HFFc6 (cell line): ENCODE results near the gene POU3F3. TPM values are rescaled to one million over a fixed set of nuclear protein-coding genes. Genes with fewer than 3 reads are reported as not detected.

Experiments used
- DNase-seq: peaks from one replicate; pipeline ENCODE4 v3.0.0-alpha.2; 2018
- H3K27ac Mint-ChIP-seq: 2 replicates; pipeline ENCODE4 v1.8.0; 2020; ENCODE audit warnings: mild to moderate bottlenecking, mixed read lengths
- H3K27me3 Mint-ChIP-seq: 2 replicates; pipeline ENCODE4 v1.8.0; 2021; ENCODE audit warnings: mild to moderate bottlenecking, moderate library complexity, mixed read lengths; ENCODE audit not compliant: insufficient read depth
- H3K36me3 Mint-ChIP-seq: 2 replicates; pipeline ENCODE4 v1.8.0; 2021; ENCODE audit warnings: low read depth, mixed read lengths
- H3K4me1 Mint-ChIP-seq: 2 replicates; pipeline ENCODE4 v1.8.0; 2020; ENCODE audit warnings: low read depth, mixed read lengths
- H3K4me3 Mint-ChIP-seq: 2 replicates; pipeline ENCODE4 v1.8.0; 2020; ENCODE audit warnings: mild to moderate bottlenecking, moderate library complexity, mixed read lengths
- H3K9me3 Mint-ChIP-seq: 2 replicates; pipeline ENCODE4 v1.8.0; 2020; ENCODE audit warnings: mild to moderate bottlenecking, mixed read lengths
- total RNA-seq, 6 experiments: library from RNA; stranded (reverse); fragmentation: NEBNext Ultra II Directional; extraction: Animal tissue kit (Norgen Biotek cat#: 25700); gene quantifications; 2 replicates in 1 of 6; 3 replicates in 5 of 6; pipeline ENCODE4 v1.2.3, GENCODE V29; 2021
- TF ChIP-seq, protein P1 (sequence below): fragments of 200-600 bp; sonication (generic); IDR thresholded peaks from 2 replicates; pipeline ENCODE4 v1.5.0; 2021; ENCODE audit warnings: antibody characterized with exemption, mild to moderate bottlenecking

The POU3F3 gene
- total RNA-seq, 6 experiments from 2014 or later, result not detected

DNA sequence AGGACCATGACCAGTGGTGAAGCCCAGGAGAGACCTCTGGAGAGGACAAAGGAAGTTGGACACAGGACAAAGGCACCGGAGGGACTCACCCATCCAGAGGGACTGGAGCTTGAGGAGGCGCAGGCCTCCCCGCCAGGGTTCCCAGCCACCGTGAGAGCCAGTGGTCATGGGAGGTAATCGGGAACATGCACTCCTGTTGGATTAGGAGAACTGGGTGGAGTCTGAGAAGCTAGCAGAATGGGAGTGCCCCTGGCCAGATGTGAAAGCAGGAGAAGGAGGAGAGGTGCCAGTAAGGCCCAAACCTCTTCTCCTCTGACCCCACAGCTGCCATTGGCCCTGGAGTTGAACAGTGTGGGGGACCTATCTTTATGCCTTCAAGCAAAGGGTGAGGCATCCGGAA is 20.3 kb downstream of the POU3F3 start:
- Mint-ChIP-seq H3K4me3 (no peak overlapping the region), H3K27me3 (peaks cover 24% of the 10 kb centered on the region), H3K27ac (no peak overlapping the region), H3K4me1 (peaks cover 6% of the 10 kb centered on the region; the same call in 1 of the 2 replicates), H3K36me3 (no peaks in the 10 kb centered on the region), H3K9me3 (no peaks in the 10 kb centered on the region)
- no peak for DNase-seq
- TF ChIP-seq, protein P1, sequence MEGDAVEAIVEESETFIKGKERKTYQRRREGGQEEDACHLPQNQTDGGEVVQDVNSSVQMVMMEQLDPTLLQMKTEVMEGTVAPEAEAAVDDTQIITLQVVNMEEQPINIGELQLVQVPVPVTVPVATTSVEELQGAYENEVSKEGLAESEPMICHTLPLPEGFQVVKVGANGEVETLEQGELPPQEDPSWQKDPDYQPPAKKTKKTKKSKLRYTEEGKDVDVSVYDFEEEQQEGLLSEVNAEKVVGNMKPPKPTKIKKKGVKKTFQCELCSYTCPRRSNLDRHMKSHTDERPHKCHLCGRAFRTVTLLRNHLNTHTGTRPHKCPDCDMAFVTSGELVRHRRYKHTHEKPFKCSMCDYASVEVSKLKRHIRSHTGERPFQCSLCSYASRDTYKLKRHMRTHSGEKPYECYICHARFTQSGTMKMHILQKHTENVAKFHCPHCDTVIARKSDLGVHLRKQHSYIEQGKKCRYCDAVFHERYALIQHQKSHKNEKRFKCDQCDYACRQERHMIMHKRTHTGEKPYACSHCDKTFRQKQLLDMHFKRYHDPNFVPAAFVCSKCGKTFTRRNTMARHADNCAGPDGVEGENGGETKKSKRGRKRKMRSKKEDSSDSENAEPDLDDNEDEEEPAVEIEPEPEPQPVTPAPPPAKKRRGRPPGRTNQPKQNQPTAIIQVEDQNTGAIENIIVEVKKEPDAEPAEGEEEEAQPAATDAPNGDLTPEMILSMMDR, result no peak

DNA sequence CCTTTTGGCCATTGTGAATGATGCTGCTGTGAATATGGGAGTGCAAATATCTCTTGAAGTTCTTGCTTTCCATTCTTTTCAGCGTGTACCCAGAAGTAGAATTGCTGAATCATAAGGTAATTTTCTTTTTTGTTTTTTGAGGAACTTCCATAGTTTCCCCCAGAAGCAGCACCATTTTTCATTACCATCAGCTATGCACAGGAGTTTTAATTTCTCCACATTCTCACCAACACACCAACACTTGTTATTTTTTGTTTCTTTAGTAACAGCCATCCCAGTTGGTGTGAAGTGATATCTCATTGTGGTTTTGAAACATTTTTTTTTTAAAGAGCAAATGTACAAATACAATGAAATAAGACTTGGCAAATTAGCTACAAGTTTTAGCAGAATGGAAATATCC is 21.3 kb downstream of the POU3F3 start:
- TF ChIP-seq, protein P1, result no peak
- H3K4me1 Mint-ChIP-seq, result peaks cover 6% of the 10 kb centered on the region; the same call in 1 of the 2 replicates
- DNase-seq, result no peak
- H3K36me3 Mint-ChIP-seq, result no peaks in the 10 kb centered on the region
- H3K27ac Mint-ChIP-seq, result no peak overlapping the region
- no peaks in the 10 kb centered on the region for H3K9me3 Mint-ChIP-seq
- H3K27me3 Mint-ChIP-seq, result peaks cover 22% of the 10 kb centered on the region
- H3K4me3 Mint-ChIP-seq, result no peak overlapping the region

DNA sequence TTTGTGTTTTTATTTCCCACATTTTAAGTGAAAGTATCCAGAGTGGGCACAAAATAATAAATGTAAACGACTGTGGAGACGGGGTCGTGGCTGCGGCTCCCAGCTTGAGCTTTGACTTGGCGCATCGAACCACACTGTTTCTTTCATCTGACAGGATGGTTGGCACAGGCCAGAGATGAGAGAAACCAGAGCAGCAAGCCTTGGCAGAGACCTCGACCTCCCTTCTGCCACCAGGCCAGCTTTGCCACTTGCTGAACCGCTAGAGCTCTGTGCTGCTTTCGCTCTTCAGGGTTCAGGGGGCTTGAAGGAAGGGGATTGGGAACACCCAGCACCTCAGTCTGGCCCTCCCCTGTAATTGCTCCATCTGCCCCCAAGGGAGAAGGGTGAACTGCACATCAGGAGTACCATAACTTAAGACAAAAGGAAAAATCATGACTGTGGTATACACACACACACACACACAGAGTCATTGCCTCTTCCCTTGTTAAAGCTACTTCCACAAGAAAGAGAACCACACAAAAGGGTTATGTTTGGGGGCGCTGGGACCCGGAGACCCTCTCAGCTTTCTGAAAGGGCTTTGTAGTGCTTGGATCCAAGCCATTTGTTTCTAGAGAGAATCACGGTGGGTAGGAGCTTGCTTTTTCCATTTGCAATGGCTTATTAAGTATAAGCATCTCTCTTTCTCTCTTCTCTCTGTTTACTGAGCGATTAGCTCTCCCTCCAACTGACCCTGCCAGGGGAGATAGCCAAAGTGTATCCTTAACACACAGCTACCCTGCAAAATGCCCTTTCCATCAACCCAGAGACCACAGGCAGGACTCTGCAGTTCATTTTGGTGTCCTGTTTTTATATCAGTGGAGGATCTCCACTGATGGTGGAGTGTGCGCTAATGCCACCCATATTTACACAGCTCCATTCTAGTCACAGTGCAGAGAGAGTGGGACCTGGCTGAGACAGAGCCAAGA is 23.0 kb downstream of the POU3F3 start:
- no peak overlapping the region for H3K27ac Mint-ChIP-seq
- H3K36me3 Mint-ChIP-seq, result no peaks in the 10 kb centered on the region
- TF ChIP-seq, protein P1, result no peak
- no peak overlapping the region for H3K4me3 Mint-ChIP-seq
- peaks cover 9% of the 10 kb centered on the region for H3K27me3 Mint-ChIP-seq
- no peaks in the 10 kb centered on the region for H3K9me3 Mint-ChIP-seq
- peaks cover 3% of the 10 kb centered on the region; the same call in 1 of the 2 replicates for H3K4me1 Mint-ChIP-seq
- no peak for DNase-seq

DNA sequence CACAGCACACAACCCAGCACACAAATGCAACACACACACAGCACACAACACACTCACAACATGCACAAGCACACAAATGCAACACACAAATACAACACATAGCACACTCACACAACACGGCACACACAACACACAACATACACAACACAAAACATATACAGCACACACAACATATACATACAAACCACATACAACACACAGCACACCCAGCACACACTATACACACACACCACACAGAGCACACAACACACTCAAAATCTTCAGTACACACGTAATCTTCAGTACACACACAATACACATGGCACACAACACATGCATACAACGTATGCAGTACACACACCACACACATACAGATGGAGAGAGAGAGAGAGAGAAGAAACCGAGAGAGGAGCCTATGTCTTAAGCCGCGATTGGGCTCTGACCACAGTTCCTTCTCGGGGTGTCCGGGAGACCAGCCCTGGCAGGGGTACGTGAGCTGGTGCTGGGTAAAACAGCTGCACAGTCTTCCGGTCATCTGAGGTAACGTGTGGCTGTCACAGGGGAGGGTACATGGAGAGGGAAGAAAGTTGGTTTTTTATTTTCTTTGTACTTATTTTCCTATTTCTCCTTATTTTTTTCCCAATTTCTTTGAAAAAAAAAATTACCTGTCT is 25.1 kb downstream of the POU3F3 start:
- no peak for DNase-seq
- Mint-ChIP-seq H3K27ac (no peak overlapping the region), H3K36me3 (no peaks in the 10 kb centered on the region), H3K27me3 (peaks cover 12% of the 10 kb centered on the region), H3K4me3 (no peak overlapping the region), H3K4me1 (no peaks in the 10 kb centered on the region), H3K9me3 (no peaks in the 10 kb centered on the region)
- TF ChIP-seq, protein P1, result no peak

DNA sequence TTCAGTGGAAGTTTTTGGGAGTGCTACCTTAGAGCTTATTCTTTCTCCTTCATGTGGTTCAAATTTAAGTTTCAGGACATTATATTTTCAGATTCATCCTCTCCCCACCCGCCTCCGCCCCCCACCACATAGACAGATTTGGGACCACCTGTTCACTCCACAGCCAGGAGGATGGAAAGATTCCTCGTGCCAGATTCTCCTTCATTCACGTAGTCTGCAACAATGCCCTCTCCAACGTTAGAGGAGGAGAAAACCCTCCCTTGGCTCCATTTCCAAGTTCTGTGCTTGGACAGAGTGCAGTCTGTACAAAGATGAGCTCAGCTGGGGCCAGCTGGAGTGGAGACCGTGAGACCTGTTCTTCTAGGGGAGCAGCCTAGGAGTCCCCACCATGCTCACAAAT is 26.2 kb downstream of the POU3F3 start:
- Mint-ChIP-seq H3K9me3 (no peaks in the 10 kb centered on the region), H3K27ac (no peak overlapping the region), H3K4me1 (no peaks in the 10 kb centered on the region), H3K27me3 (peaks cover 9% of the 10 kb centered on the region), H3K4me3 (no peak overlapping the region), H3K36me3 (no peaks in the 10 kb centered on the region)
- DNase-seq, result no peak
- TF ChIP-seq, protein P1, result no peak
